Thyroid gland (tissue), 4 donors: Measurements from ENCODE around the gene ZBED1. TPM values are rescaled to one million over a fixed set of nuclear protein-coding genes. Genes with fewer than 3 reads are reported as not detected.

Experiments used
- DNase-seq, 2 donors: peaks; one replicate each; pipeline ENCODE4 v3.0.0-alpha.2; 2019
- H3K27ac ChIP-seq, 3 donors: fragments of 200-600 bp; sonication (generic); 1 replicate in 2 of 3; 2 replicates in 1 of 3; pipeline ENCODE4 v1.5.1; 2016 to 2019; ENCODE audit warnings: mild to moderate bottlenecking in 1 of 3, moderate library complexity in 1 of 3
- H3K27me3 ChIP-seq: fragments of 200-600 bp; sonication (generic); one replicate; pipeline ENCODE4 v1.5.1; 2019
- H3K36me3 ChIP-seq, 2 donors: fragments of 200-600 bp; sonication (generic); one replicate each; pipeline ENCODE4 v1.5.1; 2016 to 2019
- H3K4me1 ChIP-seq, 2 donors: fragments of 200-600 bp; sonication (generic); one replicate each; pipeline ENCODE4 v1.5.1; 2017 to 2019
- H3K4me3 ChIP-seq, 3 donors: fragments of 200-600 bp; sonication (generic); replicated peaks in 1 of 3; 1 replicate in 2 of 3; 2 replicates in 1 of 3; pipeline ENCODE4 v1.5.1; 2016; ENCODE audit warnings: mild to moderate bottlenecking in 1 of 3
- H3K9me3 ChIP-seq: fragments of 200-600 bp; sonication (generic); one replicate; pipeline ENCODE4 v1.5.1; 2017
- CTCF ChIP-seq, 6 experiments: fragments of 200-600 bp in 3 of 6; fragments of 450-650 bp in 3 of 6; sonication (generic) in 3 of 6; IDR thresholded peaks; one replicate each; pipeline ENCODE4 v1.5.1; 2016 to 2019; ENCODE audit warnings: antibody characterized with exemption in 6 of 6, mild to moderate bottlenecking in 2 of 6, inconsistent platforms in 1 of 6, moderate library complexity in 1 of 6
- POLR2A ChIP-seq, 2 donors: fragments of 450-650 bp; IDR thresholded peaks; one replicate each; pipeline ENCODE4 v1.6.1; 2017; ENCODE audit warnings: antibody characterized with exemption in 2 of 2, mild to moderate bottlenecking in 2 of 2, moderate library complexity in 1 of 2
- WGBS, 2 donors: methylation state at CpG; one replicate each; pipeline ENCODE4 v1.1.5; 2017; 5-methylcytosine and 5-hydroxymethylcytosine counted together
- intact Hi-C: fragments of 100-400 bp; cut with DNase I; formaldehyde crosslinking; loops from one replicate; pipeline ENCODE4 v1.15.1; 2023
- total RNA-seq, 4 donors: library from RNA; depleted of rRNA; stranded (reverse); fragments of >200 nt; gene quantifications; one replicate each; pipeline ENCODE4 v1.2.3, GENCODE V29; 2016

ZBED1 gene
- total RNA-seq, 4 donors from 2014 or later, result 32.4 to 48.6 (median 45.2) TPM

GRCh38 chrX:2489446-2490445 lies 11.0 kb downstream of the ZBED1 start:
- TF ChIP-seq POLR2A (IDR thresholded peaks at IDR 0.05) (no peak), CTCF (IDR thresholded peaks at IDR 0.05) (no peak)
- no peak overlapping the region for H3K27ac ChIP-seq
- H3K36me3 ChIP-seq, result peaks cover 27 to 31% of the 10 kb centered on the region in 2 donors
- no peak for DNase-seq
- H3K4me3 ChIP-seq, result no peak overlapping the region
- no peaks in the 10 kb centered on the region for H3K27me3 ChIP-seq
- H3K9me3 ChIP-seq, result no peaks in the 10 kb centered on the region
- intact Hi-C loops, result no loop called here
- 96 to 98% methylated on average over 37 to 43 of the region's 65 CpGs for WGBS, 2 donors
- peaks cover 11 to 14% of the 10 kb centered on the region in 2 donors for H3K4me1 ChIP-seq

- H3K4me3 ChIP-seq, result no peak overlapping the region
- peaks cover 11 to 14% of the 10 kb centered on the region in 2 donors for H3K4me1 ChIP-seq
- DNase-seq, result no peak
- no peak overlapping the region for H3K27ac ChIP-seq
- H3K27me3 ChIP-seq, result no peaks in the 10 kb centered on the region
- no peaks in the 10 kb centered on the region for H3K9me3 ChIP-seq
- peaks cover 27 to 31% of the 10 kb centered on the region in 2 donors for H3K36me3 ChIP-seq
- WGBS, 2 donors, result 97 to 98% methylated on average over 38 to 50 of the region's 50 CpGs
- intact Hi-C loops, result no loop called here
- no peak for TF ChIP-seq POLR2A (IDR thresholded peaks at IDR 0.05)
- TF ChIP-seq CTCF (IDR thresholded peaks at IDR 0.05), result no peak
Measured at GRCh38 chrX:2488621-2489285, 12.0 kb downstream of the ZBED1 start.

- Histone ChIP-seq H3K36me3 (peaks cover 27 to 31% of the 10 kb centered on the region in 2 donors), H3K4me3 (no peak overlapping the region), H3K27ac (no peak overlapping the region), H3K27me3 (no peaks in the 10 kb centered on the region), H3K4me1 (peaks cover 13 to 14% of the 10 kb centered on the region in 2 donors), H3K9me3 (no peaks in the 10 kb centered on the region)
- TF ChIP-seq POLR2A (IDR thresholded peaks at IDR 0.05) (no peak), CTCF (IDR thresholded peaks at IDR 0.05) (no peak)
- DNase-seq, result no peak
- 94 to 96% methylated on average over 16 of the region's 16 CpGs for WGBS, 2 donors
- intact Hi-C loops, result no loop called here
Measured at GRCh38 chrX:2487366-2487765, 13.4 kb downstream of the ZBED1 start.

GRCh38 chrX:2486476-2487133 lies 14.2 kb downstream of the ZBED1 start:
- Histone ChIP-seq H3K4me1 (peaks cover 5 to 6% of the 10 kb centered on the region in 2 donors), H3K27ac (no peak overlapping the region), H3K27me3 (no peaks in the 10 kb centered on the region), H3K9me3 (no peaks in the 10 kb centered on the region), H3K4me3 (no peak overlapping the region), H3K36me3 (peaks cover 27 to 31% of the 10 kb centered on the region in 2 donors)
- TF ChIP-seq POLR2A (IDR thresholded peaks at IDR 0.05), result no peak
- TF ChIP-seq CTCF (IDR thresholded peaks at IDR 0.05), result no peak
- DNase-seq, result no peak
- 91 to 92% methylated on average over 29 of the region's 29 CpGs for WGBS, 2 donors
- intact Hi-C loops, result no loop called here
